ENCODE results near the gene CFLAR.
"Not testable (repeated sequence)": the region's sequence is repeated elsewhere in the genome, so short reads cannot be mapped to it uniquely, and the experiment has no call there.

The CFLAR gene

GRCh38 chr2:201184248-201184647, 68.3 kb downstream of the CFLAR start:
- not testable (repeated sequence) for DNase-seq

GRCh38 chr2:201185863-201186262, 69.9 kb downstream of the CFLAR start:
- no peak for DNase-seq

GRCh38 chr2:201186982-201187381, 71.0 kb downstream of the CFLAR start:
- no peak for DNase-seq

GRCh38 chr2:201188449-201188848, 72.5 kb downstream of the CFLAR start:
- no peak for DNase-seq

- no peak for DNase-seq
Measured at GRCh38 chr2:201191132-201191875, 75.3 kb downstream of the CFLAR start.

- no peak for DNase-seq
Measured at GRCh38 chr2:201194097-201194496, 78.1 kb downstream of the CFLAR start.

- no peak for DNase-seq
Measured at GRCh38 chr2:201195331-201195730, 79.4 kb downstream of the CFLAR start.

GRCh38 chr2:201196003-201196402, 80.0 kb downstream of the CFLAR start:
- DNase-seq = no peak

GRCh38 chr2:201196803-201197202, 80.8 kb downstream of the CFLAR start:
- DNase-seq = no peak

GRCh38 chr2:201197781-201198180, 81.8 kb downstream of the CFLAR start:
- no peak for DNase-seq

GRCh38 chr2:201199847-201200246, 83.9 kb downstream of the CFLAR start:
- no peak for DNase-seq

GRCh38 chr2:201200345-201200744, 84.4 kb downstream of the CFLAR start:
- no peak for DNase-seq

- no peak for DNase-seq
Measured at GRCh38 chr2:201201371-201201770, 85.4 kb downstream of the CFLAR start.

GRCh38 chr2:201203916-201204654, 88.1 kb downstream of the CFLAR start:
- DNase-seq = no peak

- no peak for DNase-seq
Measured at GRCh38 chr2:201204655-201205514, 88.9 kb downstream of the CFLAR start.

- DNase-seq = no peak
Measured at GRCh38 chr2:201205515-201205849, 89.5 kb downstream of the CFLAR start.

- no peak for DNase-seq
Measured at GRCh38 chr2:201208563-201209252, 92.7 kb downstream of the CFLAR start.

GRCh38 chr2:201215963-201216362, 100.0 kb downstream of the CFLAR start:
- DNase-seq = no peak

GRCh38 chr2:201216918-201217317, 101.0 kb downstream of the CFLAR start:
- no peak for DNase-seq

GRCh38 chr2:201218780-201219179, 102.8 kb downstream of the CFLAR start:
- DNase-seq = no peak

- no peak for DNase-seq
Measured at GRCh38 chr2:201219328-201220096, 103.5 kb downstream of the CFLAR start.

- peak; percentile 88 for DNase-seq
Measured at GRCh38 chr2:201220102-201220570, 104.2 kb downstream of the CFLAR start.
